GM21526 (cell line): ENCODE results near the gene GRM5.
"Not testable (repeated sequence)": the region's sequence is repeated elsewhere in the genome, so short reads cannot be mapped to it uniquely, and the experiment has no call there.

Experiments used
- ATAC-seq: cut with Tn5 transposase; IDR thresholded peaks from one replicate; pipeline ENCODE4 v1.9.1; 2021; ENCODE audit warnings: moderate library complexity; ENCODE audit not compliant: unreplicated experiment, low FRiP score

The GRM5 gene

GRCh38 chr11:89065651-89066201 is at the start of gene GRM5:
TSS of gene GRM5 (minus strand) at chr11:89065982. CDS start at chr11:89047872, 18,110 bp downstream.
- not testable (repeated sequence) for ATAC-seq

GRCh38 chr11:89097956-89098355 is 32.2 kb upstream of the GRM5 start:
- ATAC-seq = peak; percentile 90

GRCh38 chr11:89093806-89094205 is 28.0 kb upstream of the GRM5 start:
- not testable (repeated sequence) for ATAC-seq

- not testable (repeated sequence) for ATAC-seq
Observed at GRCh38 chr11:89084951-89085350, 19.2 kb upstream of the GRM5 start.

- ATAC-seq = not testable (repeated sequence)
Observed at GRCh38 chr11:89070911-89071310, 5.1 kb upstream of the GRM5 start.

GRCh38 chr11:89067264-89067663 is 1.5 kb upstream of the GRM5 start:
- ATAC-seq = no peak

GRCh38 chr11:89065066-89065465 is 716 bp downstream of the GRM5 start:
- ATAC-seq = no peak

GRCh38 chr11:89063481-89063951 is 2.3 kb downstream of the GRM5 start:
- ATAC-seq = not testable (repeated sequence)

- not testable (repeated sequence) for ATAC-seq
Observed at GRCh38 chr11:89062771-89063298, 2.9 kb downstream of the GRM5 start.

- not testable (repeated sequence) for ATAC-seq
Observed at GRCh38 chr11:89061839-89062238, 3.9 kb downstream of the GRM5 start.

- not testable (repeated sequence) for ATAC-seq
Observed at GRCh38 chr11:89057406-89057805, 8.4 kb downstream of the GRM5 start.

GRCh38 chr11:89052220-89052619 is 13.6 kb downstream of the GRM5 start:
- ATAC-seq = no peak

- ATAC-seq = not testable (repeated sequence)
Observed at GRCh38 chr11:89047159-89047558, 18.6 kb downstream of the GRM5 start.

- ATAC-seq = not testable (repeated sequence)
Observed at GRCh38 chr11:89043861-89044588, 21.8 kb downstream of the GRM5 start.

GRCh38 chr11:89029671-89030070 is 36.1 kb downstream of the GRM5 start:
- not testable (repeated sequence) for ATAC-seq

- no peak for ATAC-seq
Observed at GRCh38 chr11:89021339-89021738, 44.4 kb downstream of the GRM5 start.

- ATAC-seq = not testable (repeated sequence)
Observed at GRCh38 chr11:89019827-89020547, 45.8 kb downstream of the GRM5 start.

- no peak for ATAC-seq
Observed at GRCh38 chr11:89016214-89016613, 49.6 kb downstream of the GRM5 start.

GRCh38 chr11:89015614-89016013 is 50.2 kb downstream of the GRM5 start:
- no peak for ATAC-seq

GRCh38 chr11:89000852-89001251 is 64.9 kb downstream of the GRM5 start:
- ATAC-seq = not testable (repeated sequence)

GRCh38 chr11:88979641-88980040 is 86.1 kb downstream of the GRM5 start:
- no peak for ATAC-seq
